COLO829 (cell line): ENCODE data around the gene MKRN3.
A peak's percentile ranks its signal among the peaks of the same experiment; 100 is the strongest.

Source experiments
- DNase-seq: peaks from one replicate; pipeline ENCODE4 v3.0.0; 2012; ENCODE audit warnings: low spot score

MKRN3 gene

DNA sequence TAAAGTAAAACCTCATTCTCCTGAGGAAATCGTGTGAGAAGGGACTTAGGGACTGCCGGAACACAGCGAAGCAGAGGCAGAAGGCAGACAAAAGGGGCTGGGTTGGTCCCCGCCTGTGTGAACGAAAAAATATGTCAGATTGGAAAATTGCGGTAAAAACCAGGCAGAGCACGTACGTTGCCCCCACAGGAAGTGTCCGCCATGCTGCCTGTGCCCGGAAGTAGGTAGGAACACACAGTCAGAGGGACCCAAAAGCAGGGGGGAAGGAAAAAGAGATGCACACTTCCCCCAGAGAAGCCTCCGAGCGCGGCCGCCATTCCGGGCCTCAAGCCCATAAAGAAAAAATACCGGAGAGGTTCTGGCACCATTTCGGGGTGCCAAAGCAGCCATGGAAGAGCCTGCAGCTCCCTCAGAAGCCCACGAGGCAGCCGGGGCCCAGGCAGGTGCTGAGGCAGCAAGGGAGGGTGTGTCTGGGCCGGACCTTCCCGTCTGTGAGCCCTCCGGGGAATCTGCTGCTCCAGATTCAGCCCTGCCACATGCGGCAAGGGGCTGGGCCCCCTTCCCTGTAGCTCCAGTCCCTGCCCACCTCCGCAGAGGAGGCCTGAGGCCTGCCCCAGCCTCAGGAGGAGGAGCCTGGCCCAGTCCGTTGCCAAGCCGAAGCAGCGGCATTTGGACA, at the start of gene MKRN3:
Gene MKRN3 (plus strand): TSS at position 280 of the 676 bp plus-strand sequence. CDS start 109 bp downstream, at position 389.
- DNase-seq: peak; percentile 95

DNA sequence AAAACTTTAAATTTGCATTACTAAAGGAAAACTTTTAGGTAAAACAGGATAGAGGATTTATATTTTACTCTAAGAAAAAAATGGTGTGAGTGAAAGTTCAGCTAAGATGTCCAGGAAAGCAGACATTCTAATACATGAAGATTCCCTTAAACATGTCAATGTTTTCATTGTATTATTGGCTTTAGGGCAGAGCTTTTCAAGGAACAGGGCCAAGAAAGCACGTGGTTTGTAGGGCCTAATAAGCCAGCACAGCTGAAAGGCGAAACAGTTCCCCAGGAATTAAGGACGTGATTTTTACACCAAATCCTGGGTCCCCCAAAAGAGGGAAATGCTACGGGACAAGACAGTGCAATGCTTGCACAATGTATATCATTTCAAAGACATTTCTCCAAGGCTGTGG, 48.6 kb upstream of the MKRN3 start:
- peak; percentile 85 for DNase-seq

DNA sequence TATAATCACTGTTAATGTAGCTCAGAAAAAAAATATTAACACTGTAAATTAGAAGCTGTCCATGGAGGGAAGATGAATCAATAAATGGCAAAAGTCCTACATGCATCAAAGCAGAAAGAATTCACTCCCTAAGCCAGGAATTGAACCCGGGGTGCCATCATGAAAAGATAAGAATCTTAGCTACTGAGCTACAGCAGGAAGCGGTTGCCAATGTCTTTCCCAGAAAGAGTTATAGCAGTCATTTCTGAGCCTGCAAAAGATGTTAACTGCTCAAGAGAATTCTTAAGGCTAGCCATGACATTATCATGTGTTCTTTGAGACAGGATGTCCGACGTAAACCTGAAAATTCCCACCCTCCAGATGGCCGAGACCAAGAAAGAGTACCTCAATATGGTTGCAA, 47.4 kb upstream of the MKRN3 start:
- no peak for DNase-seq

DNA sequence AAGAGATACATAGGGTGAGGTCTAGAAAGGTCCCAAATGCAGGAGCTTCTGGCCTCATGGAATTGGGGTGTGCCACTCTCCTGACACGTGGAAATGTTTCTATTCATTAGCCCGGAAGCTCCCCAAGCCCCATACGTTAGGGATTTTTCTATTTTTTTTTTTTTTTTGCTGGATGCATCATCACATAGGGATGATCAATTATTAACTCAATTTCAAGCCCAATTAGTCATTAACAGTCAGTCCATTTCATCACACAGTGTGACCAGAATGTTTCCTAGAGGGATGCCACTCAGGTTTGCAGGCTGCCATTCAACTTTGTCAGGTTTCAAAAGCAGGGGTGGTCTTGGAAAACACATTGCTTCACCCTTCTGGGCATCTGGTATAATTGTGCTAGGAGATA, 40.7 kb upstream of the MKRN3 start:
- DNase-seq: no peak

DNA sequence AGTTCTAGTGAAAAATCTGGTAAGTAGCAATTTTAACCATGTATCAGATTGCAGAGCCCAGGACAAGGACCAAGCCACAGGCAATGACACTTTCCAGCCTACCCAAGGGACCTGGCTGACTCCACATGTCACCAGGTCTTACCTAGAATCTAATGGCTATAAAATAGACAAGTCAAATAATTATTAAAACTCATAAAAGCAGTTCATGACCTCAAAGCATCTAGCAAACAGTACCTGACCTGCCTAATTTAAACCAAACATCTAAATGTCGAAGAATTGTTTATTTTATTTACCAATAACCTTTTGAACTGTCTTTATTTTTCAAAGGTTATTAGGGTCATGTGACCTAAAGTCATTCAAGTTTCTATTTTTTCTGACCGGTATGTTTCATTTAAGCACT, 35.6 kb upstream of the MKRN3 start:
- DNase-seq: no peak

DNA sequence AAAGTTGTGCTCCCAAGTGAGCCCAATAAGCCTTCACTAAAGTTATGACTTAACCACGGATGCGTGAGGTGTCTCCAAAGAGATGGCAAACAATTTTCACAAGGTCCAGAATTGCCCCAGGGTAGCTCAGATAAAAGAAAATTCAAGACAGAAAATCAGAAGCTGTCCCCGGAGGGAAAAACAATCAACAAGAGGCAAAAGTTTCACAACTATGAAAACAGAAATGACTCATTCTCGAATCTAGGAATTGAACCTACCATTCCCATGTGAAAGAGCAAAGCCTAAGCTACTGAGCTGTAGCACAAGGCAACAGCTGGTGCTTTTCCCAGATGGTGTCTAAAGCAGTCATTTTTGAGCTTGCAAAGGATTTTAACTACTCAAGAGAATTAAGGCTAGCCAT, 33.5 kb upstream of the MKRN3 start:
- peak; percentile 96 for DNase-seq

DNA sequence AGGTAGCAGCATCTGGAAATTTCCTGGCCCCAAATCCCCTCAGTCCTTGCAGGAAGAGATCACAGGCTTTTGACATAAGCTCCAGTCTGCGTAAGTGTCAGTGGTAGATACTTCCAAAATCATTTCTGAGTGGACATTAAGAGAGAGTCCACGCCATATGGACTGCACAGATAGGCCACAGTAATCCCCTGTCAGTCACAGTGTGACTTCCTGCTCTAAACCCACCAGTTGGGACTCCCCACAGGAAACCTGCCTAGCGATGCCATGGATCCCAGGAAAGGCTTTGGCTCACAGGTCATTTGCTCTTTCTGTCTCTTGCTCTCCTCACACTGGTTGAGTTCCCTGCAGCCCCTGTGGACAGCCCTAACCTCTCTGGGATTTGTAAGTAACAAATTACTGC, 28.8 kb upstream of the MKRN3 start:
- no peak for DNase-seq

DNA sequence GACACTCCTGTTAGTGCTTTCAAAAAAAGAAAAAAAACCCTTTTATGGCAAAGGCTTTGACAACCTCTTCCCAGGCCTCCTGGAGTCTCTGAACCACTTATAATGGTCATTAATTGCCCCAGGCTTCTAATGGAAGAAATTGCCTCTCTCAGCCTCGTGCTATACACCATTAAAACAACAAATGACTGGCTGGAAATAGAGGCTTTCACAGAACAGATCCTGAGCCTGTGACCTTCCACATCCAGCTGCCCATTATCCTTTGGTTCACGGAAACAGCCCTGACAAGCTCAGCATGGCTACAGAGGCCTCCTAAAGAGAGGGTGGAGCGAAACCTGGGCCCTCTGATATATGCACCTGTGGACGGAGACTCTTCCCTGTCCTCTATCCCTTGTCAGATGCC, 26.8 kb upstream of the MKRN3 start:
- no peak for DNase-seq

DNA sequence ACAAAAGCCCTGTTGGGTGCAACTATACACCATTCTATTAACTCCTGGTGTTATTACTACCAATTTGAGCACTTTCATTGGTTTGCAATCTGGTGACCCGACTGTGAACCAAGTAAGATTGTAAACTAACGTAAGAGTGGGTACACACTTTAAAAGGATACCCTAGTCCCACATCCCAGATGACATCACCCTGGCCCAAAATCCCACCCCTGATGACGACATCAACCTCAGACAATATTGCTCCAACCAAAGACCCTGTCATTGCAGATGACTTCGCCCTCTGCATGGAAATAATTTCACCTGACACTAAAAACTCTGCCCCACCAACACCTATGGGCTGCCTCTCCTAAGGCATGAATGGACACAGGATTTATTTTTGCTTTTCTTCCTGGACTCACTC, 25.6 kb upstream of the MKRN3 start:
- DNase-seq: no peak

DNA sequence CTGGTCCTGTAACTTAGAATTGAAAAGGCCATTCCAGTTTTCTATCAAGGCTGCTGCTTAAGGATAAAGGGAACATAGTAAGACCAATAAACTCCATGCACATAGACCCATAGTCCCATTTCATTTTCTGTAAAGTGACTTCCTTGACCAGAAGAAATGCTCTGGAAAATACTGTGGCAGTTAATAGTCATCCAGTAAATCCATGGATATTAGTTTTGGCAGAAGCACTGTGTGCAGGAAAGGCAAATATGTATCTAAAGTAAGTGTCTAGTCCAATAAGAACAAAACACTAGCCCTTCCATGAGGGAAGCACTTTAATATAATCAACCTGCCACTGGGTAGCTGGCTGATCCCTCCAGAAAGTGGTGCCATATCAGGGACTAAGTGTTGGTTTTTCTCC, 19.3 kb upstream of the MKRN3 start:
- no peak for DNase-seq

DNA sequence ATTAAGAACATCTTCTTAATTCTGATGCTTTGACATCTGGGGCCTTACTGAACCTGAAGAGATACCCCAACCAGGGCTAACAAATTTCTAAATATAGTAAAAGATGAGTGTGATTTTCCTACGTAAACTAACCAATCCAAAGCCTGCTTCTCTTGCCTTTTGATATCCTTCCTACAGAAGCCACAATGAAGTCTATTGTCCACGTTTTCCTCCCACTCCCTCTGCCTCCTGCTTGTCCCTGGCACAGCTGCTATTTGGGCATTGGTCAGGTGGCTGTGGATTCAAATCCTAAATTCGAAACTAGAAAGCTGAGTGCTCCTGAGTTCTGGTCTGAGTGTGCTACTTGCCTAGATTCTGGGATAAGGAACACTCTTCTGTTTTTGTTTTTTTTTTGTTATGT, 17.4 kb upstream of the MKRN3 start:
- DNase-seq: peak; percentile 90

DNA sequence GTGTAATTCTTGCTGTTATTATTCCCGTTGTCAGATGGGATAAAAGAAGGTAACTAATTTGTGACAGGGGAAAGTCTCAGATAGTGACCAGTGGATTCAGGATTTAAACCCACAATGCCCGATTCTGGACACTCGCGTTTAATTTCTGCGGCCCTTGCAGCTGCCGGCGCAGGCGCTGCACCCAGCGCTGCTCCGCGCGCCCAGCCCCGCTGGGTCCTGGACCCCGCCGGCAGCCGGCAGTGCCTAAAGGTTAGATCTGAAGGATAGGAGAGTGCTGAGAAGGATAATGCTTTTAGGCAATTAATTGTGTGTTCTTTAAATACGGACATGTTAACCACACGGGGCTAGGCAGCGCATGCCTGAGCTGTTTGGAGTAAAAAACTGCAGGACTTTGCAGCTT, 3.6 kb upstream of the MKRN3 start:
- DNase-seq: no peak

DNA sequence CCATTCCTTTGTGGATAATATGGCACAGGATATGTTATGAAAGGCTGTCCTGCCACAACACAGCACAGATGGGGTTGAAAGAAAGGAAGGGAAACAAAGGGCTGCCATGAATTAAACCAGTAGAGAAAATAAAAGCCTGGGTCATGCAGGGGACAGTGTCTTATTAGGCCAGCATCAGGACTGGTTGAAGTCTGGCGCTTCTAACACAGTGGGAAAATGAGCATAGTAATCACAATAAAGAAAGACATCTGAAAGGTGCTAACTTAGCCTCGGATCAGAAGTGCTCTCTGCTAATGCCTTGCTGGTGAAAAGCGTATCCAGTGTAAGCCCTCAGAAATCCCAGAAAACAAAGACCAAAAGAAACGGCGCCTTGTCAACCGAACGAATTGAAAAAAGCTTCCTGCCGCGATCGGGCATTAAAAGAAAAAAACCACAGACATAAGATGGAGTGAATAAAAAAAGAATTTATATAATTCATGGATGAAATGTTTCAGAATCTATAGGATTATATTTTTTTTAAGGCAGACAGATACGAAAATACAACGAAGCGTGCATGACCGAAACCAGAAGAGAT, 566 bp upstream of the MKRN3 start:
- no peak for DNase-seq

DNA sequence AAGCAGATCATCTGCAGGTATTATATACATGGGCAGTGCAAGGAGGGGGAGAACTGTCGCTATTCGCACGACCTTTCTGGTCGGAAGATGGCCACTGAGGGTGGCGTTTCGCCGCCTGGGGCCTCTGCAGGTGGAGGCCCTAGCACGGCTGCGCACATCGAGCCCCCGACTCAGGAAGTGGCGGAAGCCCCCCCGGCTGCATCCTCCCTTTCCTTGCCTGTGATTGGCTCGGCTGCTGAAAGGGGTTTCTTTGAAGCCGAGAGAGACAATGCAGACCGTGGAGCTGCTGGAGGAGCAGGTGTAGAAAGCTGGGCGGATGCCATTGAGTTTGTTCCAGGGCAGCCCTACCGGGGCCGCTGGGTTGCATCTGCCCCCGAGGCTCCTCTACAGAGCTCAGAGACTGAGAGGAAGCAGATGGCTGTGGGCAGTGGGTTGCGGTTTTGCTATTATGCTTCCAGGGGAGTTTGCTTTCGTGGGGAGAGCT, 639 bp downstream of the MKRN3 start:
- no peak for DNase-seq

DNA sequence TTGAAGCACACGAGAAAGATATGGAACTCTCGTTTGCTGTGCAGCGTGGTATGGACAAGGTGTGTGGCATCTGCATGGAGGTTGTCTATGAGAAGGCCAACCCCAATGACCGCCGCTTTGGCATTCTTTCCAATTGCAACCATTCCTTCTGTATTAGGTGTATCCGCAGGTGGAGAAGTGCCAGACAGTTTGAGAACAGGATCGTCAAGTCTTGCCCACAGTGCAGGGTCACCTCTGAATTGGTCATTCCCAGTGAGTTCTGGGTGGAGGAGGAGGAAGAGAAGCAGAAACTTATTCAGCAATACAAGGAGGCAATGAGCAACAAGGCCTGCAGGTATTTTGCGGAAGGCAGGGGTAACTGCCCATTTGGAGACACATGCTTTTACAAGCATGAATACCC, 1.2 kb downstream of the MKRN3 start:
- no peak for DNase-seq

DNA sequence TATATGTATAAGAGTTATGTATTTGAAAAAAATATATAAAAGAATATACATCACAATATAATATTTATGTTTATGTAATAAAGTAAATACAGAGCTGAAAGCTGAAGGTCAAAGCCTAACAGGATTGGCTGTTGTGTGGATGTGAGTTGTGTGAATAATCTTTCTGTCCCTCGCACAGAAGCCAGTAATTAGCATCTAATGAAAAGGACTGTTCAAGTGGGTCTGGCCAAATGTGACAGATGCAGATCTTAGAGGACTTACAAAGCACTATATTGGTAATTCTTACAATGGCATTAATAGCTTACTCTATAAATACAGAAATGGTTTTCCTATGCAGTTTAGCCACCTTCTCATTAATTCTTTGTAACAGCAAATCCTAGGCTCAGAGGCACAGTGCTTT, 2.4 kb downstream of the MKRN3 start:
- DNase-seq: no peak

DNA sequence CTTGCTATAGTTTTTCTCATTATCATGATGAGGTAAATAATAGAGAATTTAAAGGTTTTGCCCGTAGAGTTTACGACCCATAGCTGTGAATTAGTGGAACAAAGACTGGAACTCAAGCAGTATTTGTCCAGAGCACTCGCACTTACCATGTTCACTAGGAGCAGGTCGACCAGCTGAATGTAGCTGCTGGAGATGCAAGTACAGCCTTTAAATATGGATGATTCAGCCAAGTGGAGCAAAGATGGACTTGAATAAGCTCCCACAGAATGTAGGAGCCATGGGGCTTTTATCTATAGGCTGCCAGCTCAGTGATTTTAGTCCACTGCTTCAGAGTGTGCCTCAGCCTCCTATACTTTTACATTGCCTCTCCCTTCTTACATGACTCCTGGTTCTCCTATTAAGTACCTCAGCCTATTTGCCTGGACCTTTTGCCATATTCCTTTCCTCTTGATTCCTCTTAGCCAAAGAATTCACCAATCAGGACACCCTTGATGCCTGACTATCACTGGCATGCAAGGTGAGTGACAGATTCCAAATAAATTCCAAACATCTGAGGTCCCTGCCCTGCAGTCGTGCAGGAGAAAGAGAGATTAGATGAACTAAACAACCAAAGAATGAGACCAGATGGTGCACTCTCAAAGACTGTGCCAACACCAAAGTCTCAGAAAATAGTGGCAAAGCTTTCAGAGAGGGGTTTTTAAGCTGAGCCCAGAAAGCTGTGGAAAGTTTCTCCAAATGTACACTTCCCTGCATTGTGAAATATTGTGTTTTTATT, 3.9 kb downstream of the MKRN3 start:
- no peak for DNase-seq

DNA sequence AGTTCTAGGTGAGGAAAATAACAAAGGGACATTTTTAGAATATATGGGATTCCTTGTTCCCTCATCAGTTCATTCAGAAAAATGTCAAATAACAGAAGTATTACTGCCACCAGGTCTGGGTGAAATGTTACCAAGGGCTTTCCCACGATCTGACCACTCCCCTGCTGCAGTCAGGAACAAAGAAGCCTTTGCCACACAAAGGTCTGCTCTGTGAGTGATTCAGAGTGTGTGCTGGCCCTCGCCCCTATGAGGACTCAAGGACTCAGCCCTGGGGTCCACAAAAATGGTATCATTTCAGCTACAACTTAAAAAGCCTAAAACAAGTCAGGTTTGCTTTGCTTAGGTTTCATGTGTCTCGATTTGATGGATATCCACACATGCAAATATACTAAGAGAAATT, 5.0 kb downstream of the MKRN3 start:
- DNase-seq: peak; percentile 99

DNA sequence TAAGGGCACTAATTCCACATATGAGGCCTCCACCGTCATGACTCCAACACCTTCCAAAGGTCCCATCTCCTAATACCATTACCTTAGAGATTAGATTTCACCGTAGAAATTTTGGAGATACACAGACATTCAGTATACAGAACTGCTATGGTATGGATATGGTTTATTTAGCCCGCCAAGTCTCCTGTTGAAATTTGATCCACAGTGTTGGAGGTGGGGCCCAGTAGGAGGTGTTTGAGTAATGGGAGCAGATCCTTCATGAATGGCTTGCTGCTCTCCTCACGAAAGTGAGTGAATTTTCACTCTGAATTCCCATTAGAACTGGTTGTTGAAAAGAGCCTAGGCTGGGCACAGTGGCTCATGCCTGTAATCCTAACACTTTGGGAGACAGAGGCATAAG, 7.4 kb downstream of the MKRN3 start:
- DNase-seq: no peak

DNA sequence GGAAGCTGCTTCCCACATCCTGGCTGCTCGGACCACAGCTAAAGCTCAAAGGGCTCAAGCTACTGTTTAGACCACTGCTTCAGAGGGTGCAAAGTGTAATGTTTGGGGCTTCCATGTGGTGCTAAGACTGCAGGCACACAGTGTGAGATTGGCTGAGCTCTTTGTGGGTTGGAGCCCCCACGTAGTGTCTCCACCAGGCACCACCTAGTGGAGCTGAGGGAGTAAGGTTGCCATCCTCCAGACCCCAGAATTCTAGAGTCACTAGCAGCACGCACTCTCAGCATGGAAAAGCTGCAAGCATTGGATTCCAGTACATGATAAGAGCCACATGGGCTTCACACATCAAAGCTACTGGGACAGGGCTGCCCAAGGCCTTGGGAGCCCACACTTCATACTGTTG, 9.3 kb downstream of the MKRN3 start:
- DNase-seq: no peak

DNA sequence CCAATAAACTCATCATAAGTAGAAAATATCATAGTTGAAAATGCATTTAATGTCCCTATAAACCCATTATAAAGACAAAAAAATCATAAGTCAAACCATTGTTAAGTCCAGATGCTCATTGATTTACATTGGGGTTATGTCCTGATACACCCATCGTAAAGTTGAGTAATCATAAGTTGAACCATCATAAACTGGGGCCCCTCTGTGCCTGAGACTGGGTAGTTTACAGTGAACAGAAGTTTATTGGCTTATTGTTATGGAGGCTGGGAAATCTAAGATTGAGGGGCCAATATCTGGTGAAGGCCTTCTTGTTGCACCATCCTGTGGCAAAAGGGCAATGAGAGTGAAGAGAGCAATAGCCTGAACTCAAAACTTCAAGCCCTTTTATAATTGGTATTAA, 10.6 kb downstream of the MKRN3 start:
- no peak for DNase-seq

DNA sequence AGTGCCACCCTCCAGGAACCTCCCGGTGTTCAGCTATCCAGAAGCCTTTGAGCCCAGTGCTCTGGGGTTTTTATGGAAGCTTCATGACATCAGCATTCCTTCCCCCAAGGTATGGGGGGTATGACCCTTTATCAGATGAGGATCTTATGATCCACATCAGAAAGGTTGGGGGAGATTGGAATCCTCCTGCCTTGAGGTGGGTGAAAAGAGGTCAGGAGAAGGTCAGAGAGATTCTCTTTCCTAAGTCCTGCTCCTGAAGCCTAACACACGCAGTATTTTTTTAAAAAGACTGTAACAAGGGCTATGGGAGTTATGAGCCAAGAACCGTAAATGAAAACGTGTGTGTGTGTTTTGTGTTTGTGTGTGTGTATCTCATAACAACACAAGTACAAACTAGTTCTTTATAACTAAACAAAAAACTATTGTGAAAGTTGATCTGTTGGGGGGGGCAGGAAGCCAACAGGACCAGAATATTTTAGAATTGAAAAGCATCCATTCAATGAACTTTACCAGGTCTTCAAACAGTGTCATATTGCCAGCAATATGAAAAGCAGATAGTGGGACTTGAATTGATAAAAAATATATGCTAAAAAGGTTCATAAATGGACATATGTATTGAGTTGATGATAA, 13.2 kb downstream of the MKRN3 start:
- DNase-seq: peak; percentile 93

DNA sequence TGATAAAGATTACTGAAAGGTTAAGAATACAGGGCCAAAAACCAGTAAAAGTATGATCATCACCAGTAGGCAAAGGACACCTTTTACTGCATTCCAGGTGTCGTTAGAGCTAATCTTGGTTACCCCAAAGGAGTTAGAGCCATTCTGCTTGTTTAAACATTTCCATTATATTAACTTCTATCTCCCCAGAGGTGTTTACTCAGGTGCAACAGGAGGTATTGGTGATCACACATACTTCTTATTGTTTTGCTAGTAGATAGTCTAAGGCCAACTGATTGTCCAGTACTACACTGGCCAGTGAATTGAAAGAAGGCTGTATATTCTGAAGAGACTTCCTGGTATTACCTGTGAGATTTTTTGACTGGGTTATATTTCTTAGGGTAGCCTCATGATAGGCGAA, 22.8 kb downstream of the MKRN3 start:
- no peak for DNase-seq
